NCI-H69 (cell line): ENCODE data around the gene AGO3.
A peak's percentile ranks its signal among the peaks of the same experiment; 100 is the strongest.

Source experiments
- DNase-seq: peaks from one replicate; lab custom pipeline; 2025; lab: John Stamatoyannopoulos, UW

AGO3 gene

DNA sequence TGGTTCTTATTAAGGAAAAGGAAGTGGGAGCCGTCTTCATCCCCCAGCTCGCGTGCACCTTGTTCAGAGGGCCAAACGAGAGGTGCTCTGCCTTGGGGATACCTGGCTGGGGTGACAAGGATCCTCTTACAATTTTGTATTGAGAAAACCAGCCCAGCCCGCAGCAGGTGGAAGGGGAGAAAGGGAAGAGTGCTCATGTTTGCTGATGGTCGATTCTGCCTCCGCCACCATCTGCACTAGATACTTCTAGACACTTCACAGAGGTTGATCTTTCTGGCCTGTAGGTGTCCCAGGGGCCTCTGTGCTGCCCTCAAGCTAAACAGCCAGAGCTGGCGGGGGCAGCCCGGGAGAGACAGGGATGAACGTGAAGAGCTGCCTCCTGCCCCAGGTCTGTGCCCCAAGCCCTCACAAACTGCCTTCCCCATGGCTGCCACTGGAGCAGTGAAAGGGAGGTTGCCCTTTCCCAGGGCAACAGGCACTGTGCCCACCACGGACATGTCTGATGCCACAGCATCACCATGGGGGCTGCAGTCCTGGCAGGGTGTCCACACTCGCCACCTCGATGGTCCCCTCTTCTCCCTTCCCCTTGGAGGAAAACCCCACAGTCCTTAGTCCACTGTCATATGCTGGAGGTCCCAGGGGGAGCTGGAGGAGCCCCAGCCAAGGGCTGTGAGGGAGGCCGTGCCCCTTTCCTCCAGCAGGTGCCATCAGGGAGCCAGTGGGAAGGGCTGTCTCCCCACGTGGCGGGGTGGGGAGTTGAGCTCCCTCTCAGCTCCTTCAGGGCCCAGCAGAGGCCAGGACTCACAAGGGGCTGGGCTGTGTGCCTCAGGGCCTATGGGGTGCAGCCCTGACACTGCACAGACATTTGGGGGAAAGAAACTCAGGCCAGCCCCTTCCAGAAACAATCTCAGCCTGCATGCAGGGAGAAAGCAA lies 165.9 kb downstream of the AGO3 start:
- peak; percentile 7 for DNase-seq

DNA sequence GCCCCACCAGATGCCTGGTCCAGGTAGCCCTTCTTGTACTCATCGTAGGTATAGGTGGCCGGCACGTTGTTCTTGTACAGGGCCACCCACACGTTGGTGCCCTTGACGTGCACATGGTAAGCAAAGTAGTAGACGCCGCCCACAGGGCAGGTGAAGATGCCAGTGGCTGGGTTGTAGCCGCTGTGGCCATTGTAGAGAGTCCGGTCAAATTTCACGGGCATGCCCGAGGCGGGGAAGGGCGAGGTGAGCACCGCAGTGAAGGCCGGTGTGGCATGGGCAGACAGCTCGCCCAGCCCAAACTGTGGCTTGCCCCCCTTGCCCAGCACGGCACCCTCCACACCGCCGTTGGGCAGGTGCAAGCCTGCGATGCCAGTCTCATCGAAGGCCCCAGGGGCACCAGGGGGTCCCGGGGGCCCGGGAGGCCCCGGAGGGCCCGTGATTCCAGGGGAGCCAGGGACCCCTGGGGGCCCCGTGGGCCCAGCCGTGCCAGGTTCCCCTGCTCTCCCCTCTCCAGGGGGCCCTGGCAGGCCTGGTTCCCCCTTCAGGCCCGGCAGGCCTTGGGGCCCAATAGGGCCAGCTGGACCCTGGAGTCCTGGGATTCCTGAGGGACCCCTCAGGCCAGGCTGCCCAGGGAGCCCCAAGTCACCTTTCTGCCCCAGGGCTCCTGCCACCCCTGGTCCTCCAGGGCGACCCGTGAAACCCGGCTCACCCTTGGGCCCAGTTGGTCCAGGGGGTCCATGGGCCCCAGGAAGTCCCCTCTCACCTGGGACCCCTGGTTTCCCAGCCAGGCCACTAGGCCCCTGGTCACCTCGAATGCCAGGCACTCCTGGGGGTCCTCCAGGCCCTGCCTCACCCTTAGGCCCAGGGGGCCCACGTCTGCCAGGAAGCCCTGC lies 167.0 kb downstream of the AGO3 start:
- DNase-seq: no peak

DNA sequence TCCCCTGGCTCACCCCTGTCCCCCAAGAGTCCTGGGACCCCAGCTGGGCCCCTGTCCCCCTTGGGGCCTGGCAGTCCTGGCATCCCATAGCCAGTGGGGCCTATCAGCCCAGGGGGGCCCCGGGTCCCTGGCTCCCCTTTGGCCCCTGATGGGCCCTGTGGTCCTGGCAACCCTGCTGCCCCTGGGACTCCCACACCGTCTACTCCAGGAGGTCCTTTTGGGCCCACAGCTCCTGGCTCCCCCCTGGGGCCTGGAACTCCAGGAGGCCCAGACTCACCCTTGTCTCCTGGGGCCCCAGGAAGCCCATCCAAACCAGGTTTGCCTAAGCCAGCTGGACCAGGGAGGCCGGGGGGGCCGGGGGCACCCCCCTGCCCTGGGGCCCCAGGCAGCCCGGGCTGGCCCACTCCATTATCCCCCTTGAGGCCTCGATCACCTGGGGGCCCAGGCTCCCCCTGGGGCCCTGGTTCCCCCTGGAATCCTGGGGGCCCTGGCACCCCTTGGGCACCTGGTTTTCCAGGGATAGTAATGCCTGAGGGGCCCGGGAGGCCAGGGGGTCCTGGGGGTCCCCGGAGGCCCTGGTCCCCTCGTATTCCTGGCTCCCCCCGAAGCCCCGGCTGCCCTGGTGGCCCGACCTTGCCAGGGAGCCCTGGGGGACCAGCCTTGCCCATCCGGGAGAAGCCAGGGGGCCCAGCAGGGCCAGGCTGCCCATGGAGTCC lies 167.9 kb downstream of the AGO3 start:
- no peak for DNase-seq

DNA sequence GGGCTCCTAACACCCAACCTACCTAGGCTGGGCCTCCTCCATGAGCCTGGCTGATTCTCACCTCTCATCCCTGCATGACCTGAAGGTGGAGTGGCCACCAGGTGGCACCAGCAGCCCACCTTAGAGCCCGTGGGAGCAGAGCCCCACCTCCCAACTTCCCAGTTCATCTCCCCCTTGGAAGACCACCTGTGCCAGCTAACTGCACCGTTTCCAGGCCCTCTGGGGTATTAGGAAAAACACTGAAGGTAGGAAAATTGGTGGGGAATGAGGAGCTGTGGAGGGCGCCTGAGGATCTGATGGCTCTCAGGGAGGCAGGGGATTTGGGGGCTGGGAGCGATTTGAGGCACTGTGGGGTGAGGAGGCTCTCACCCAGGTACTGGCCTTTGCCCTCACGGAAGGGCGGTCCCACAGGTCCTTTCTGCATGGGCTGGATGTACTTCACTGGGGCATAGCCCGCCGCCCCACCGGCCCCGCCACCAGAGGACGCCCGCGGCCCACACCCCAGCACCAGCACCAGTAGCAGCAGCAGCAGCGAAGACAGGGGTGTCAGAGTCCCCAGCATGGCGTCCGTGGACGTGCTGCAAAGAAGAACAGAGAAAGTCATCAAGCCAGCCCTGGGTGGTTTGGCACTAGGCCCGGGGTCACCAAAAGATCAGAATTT lies 168.9 kb downstream of the AGO3 start:
- DNase-seq: peak; percentile 66

DNA sequence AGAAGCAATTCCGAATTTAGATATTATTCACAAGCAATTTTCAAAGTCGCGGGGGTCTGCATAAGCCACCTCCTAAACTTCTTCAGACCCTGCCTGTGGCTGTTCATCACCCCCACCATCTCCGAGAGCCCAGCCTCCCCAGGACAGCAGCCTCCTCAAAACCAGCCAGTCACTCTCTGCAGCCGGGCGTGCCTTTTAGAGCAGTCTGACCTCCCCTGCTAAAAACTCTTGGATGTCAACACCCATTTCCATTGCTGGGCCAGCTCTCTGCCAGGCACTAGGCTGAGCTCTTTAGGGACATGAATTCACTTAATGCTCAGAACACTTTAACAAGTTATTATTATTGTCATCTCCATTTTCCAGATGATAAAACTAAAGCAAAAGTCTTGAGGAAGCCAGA lies 169.5 kb downstream of the AGO3 start:
- no peak for DNase-seq

DNA sequence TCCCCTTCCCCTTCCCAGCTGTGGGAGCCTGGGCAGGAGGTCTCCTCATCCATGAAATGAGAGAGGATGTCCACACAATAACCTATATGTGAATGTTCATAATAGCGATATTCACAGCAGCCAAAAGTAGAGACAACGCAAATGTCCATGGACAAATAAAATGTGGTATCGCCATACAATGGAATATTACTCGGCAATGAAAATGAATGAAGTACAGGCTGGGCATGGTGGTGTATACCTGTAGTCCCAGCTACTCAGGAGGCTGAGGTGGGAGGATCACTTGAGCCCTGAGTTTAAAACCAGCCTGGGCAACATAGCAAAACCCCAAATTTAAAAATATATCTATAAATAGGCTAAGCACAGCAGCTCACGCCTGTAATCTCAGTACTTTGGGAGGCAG lies 170.6 kb downstream of the AGO3 start:
- DNase-seq: no peak

DNA sequence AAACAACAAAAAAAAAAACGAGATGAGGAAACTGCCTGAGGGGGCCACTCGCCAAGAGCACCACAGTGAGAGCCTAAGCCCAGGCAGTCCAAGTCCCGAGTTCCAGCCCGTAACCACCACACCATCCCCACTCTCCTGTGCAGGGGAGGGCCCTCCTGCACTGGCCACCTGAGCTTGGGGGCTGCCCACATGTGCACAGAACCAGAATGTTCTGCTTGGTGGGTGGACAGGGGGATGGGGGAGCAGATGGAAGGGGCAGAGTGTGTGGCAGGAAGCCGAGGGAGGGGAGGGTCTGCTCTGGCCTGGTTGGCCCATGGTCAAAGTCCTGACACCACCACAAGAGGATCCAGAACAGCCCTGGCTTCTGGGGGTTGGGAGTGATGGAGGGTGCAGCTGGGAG lies 175.4 kb downstream of the AGO3 start:
- no peak for DNase-seq

DNA sequence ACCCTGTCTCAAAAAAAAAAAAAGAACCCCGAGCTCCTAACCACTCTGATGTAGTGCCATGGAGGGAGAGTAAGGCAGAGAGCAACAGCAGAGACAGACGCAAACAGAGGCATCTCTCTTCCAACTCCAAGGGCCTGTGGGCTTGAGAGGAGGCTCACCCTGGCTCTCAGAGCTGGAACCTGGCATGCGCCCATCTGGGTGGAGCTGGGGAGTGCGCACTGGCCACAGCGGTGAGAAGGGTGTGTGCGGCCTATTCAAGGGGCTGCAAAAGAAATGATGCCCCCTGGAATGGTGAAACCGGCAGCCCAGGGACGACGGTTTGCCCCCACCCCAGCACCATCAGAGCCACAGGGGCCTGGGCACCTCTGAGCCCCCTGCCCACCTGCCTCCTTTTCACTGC lies 176.5 kb downstream of the AGO3 start:
- no peak for DNase-seq

DNA sequence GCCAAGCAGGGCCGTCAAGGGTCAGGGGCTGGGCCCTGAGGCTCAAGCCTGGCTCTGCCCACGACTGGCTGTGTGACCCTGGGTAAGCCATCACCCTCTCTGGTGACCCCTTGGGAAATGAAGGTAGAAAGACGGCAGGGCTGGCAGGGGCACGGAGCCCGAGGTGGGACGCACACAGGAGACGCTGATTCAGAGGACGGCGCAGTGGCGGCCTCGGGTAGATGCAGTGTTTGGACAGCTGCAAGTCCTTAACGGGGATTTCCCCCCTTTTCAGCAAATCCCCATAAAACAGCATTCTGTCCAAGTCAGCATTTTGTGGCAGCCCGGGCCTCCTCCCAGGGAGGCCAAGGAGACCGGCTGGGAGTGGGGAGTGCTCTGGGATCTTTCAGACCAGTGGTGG lies 177.4 kb downstream of the AGO3 start:
- no peak for DNase-seq

DNA sequence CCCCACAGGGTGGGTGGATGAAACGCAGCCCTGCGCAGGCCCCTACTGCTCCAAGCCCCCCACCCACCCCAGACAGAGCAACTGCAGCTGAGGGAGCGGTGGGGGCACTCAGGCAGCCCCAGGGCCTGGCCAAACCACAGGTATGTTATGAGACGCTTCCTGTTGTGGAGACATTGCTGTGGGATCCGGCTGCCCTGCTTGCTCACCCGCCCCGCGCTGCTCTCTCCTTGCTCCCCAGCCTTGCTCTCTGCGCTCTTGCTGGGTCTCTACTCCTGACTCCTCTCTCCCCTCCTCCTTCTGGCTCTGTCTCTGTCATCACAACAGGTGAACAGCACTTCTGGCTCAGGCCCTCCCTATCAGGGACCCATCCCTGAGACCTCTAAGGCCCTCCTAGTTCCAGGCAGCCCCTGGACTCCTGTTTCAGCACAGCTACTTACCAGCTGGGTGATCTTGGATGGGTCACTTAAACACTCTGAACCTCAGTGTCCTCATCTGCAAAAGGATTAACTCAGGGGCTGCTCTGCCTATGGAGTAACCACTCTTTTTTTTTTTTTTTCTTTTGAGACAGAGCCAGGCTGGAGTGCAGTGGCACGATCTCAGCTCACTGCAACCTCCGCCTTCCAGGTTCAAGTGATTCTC lies 178.3 kb downstream of the AGO3 start:
- no peak for DNase-seq

DNA sequence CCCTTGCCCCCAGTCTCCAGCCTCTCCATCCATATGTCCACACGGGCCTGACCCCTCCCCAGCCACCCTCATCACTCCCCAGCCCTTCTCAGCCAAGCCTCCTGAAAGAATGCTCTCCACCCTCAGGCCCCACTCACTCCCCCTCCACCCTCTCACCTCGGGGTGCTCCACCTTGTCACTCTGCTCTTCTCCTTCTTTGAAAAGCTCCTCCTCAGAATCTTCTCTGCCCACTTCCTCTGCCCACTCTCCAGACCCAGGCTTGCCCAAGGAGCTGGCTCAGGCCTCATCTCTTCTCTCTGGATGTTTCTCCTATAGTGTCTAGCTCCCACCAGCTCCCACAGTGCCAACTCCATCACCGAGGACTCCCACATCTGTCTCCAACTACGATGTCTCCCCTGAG lies 180.2 kb downstream of the AGO3 start:
- DNase-seq: no peak

DNA sequence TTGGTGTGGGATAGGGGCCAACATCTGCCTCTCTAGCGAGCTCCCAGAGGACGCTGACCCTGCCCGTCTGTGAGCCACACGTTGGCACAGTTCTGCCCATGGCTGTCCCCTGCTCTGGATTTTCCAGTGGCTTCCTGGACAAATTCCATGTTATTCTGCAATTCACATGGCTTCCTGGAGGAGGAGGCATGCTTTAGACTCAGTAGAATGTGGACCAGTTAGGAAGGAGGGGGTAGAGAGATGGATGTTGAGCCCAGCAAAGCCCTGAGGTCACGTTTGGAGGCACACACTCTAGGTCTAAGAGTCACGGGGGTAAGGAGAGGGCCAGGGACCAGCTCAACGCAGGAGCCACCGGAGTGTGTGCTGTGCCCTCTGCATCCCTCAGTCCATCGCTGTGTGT lies 181.9 kb downstream of the AGO3 start:
- no peak for DNase-seq

DNA sequence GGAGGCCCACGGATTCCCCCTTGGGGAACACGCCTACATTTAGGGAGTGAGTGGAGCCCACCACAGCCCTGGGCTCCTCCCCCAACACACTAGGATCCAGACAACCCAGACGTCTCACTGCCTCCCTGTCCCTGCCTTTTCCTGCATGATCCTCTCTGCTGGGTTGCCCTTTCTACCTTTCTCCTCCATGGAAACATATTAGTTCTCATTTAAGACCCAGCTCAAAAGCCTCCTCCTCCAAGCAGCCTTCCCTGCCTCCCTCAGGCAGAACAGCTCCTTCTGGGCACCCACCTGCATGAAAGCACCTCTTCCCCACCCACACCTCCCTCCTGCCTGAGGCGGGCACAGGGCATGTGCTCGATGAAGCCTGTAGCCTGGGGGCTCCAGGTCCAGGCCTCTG lies 183.5 kb downstream of the AGO3 start:
- DNase-seq: no peak

DNA sequence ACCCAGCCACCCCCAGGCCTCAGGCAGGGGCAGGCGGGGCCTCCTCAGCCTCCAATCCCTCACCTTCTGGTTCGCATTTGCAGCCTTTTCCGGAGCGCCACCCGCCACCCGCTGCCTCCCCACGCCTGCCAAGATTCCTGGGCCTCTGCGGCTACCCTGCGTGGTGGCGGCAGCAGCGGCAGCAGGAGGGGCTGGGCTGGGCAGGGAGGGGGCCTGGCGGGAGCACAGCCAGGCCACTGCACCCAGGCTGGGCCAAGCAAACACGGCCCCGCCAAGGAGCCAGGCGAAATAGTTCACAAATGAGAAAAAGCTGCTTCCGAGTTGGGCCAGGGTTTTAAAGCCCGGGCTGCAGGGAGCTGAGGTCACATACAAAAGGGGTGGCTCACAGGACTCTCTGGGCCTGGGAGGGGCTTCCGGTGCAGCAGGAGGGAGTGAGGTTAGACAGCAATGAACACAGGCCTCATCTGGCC lies 184.3 kb downstream of the AGO3 start:
- peak; percentile 64 for DNase-seq

DNA sequence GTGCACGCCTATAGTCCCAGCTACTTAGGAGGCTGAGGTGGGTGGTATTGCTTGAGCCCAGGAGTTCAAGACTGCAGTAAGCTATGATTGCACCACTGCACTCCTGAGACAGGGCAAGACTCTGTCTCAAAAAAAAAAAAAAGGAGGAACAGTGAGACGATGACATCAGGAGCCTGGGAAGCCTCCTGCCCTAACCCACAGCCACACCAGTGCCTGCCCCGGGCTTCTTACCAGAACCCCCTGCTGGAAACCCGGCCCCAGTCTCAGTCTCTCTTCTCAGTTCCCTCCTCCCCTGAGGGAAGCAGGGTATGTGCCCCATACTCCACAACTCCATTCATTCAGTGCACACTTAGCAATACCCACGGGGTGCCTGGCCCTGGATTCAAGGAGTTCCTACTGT lies 185.0 kb downstream of the AGO3 start:
- DNase-seq: no peak

DNA sequence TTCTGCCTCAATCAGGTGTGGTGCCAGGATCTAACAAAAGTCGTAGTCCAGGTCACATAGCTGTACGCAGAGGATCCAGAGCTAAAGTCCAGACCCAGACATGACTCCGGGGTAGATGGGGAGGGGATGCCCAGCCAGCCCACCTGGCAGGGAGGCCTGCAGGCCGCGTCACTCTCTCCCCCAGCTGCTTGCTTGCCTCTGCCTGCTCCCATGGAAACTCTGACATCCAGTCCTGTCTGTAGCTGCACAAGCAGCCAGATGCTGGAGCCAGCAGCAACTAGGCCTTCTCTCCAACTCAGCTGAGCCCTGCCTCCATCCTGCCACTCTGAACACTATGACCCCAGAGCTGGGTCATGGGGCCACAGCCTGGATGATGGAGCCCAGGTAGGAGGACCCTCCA lies 186.0 kb downstream of the AGO3 start:
- DNase-seq: no peak

DNA sequence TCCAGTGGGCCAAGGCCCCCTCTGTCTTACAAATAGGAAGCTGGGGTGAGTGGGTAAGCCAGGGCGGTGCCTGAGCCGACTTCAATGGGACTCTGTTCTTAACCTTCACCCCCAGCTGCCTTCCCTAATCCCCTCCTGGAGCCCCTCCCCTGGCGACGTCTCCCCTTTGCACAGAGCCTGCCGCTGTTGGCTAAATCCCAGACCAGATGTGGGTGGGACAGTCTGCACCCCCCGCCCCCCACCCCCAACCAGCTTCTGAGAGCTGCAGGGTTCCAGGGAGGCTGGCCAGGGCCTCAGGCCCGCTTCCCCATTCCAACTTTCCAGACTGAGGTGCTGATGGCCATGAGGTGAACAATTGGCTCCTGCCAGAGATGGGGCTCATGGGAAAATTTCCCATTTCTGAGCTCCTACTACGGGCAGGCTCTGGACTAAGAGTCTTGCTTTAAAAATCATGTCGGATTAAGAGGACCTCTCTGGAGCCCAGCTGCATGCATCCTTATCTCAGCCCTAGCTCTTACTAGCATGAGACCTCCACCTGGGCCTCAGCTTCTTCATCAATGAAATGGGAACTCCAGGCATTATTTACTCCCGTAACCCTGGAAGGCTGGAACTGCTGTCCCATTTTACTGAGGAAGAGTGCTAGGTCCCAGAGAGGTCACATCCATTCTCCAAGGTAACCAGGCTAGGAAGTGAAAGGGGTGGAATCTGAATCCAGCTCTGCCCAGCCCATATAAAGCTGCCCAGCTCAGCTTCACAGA lies 187.7 kb downstream of the AGO3 start:
- no peak for DNase-seq

DNA sequence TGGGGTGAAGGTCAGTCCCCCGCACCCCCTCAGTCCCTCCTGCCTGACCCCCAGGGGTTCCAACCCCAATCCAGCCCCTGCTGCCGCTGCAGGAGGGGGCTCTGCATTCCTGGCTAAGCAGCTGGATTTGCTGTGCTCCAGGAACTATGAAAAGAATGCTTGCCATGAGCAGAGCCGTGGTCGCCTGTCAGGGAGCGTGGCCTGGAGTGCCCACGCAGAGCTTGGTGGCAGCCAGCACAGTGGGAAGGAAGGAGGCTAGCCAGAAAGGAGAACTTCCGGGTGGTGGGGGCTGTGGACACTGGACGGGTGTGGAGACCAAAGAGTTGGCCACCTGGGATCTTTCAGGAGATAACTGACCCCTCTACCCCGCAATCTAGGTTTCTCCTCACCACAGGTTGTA lies 188.6 kb downstream of the AGO3 start:
- no peak for DNase-seq
